B cell (primary cell): Measurements from ENCODE around the gene GABRG3. TPM values are rescaled to one million over a fixed set of nuclear protein-coding genes. Genes with fewer than 3 reads are reported as not detected.

Experiments used
- ATAC-seq: fragments of 200-7000 bp; cut with Tn5 transposase; one replicate; pipeline ENCODE4 v1.10.0; 2021; ENCODE audit warnings: low read depth, mild to moderate bottlenecking, moderate number of reproducible peaks, moderate library complexity
- CTCF ChIA-PET: fragments of 350-600 bp; sonication (Branson Sonifier 250); formaldehyde crosslinking; loops from one replicate; lab custom pipeline; 2021; ENCODE audit warnings: antibody characterized with exemption, inconsistent platforms; lab: Charles Lee
- POLR2A ChIA-PET: fragments of 350-600 bp; sonication (Branson Sonifier 250); formaldehyde crosslinking; loops from one replicate; lab custom pipeline; 2021; ENCODE audit warnings: antibody characterized with exemption; lab: Charles Lee
- DNase-seq: peaks from one replicate; pipeline ENCODE4 v3.0.0; 2013
- H2AFZ ChIP-seq: 2 replicates; pipeline ENCODE4 v1.6.1; 2012; ENCODE audit warnings: mild to moderate bottlenecking, low read depth, low read length; ENCODE audit not compliant: insufficient read depth, poor library complexity, severe bottlenecking
- H3K27ac ChIP-seq, 2 donors: 1 replicate in 1 of 2; 2 replicates in 1 of 2; pipeline ENCODE4 v1.5.1; 2012 to 2013; ENCODE audit warnings: low read length in 2 of 2, mild to moderate bottlenecking in 2 of 2, moderate library complexity in 1 of 2
- H3K27me3 ChIP-seq, 4 experiments: fragments of 200-600 bp in 1 of 4; sonication (generic) in 1 of 4; replicated peaks in 1 of 4; 1 replicate in 2 of 4; 2 replicates in 2 of 4; pipeline versions ENCODE4 v1.6.1 to v1.7.0; 2013 to 2016; ENCODE audit warnings: low read length in 3 of 4, mild to moderate bottlenecking in 2 of 4, mixed read lengths in 1 of 4, moderate library complexity in 1 of 4; ENCODE audit not compliant: insufficient read depth in 4 of 4, control insufficient read depth in 3 of 4; ENCODE audit errors: control extremely low read depth in 1 of 4
- H3K36me3 ChIP-seq, 2 experiments: replicated peaks in 1 of 2; 1 replicate in 1 of 2; 2 replicates in 1 of 2; pipeline versions ENCODE4 v1.6.1 to v1.7.1; 2013; ENCODE audit warnings: low read length in 1 of 2; ENCODE audit not compliant: insufficient read depth in 2 of 2, control insufficient read depth in 1 of 2; ENCODE audit errors: control extremely low read depth in 1 of 2, extremely low read depth in 1 of 2
- H3K4me1 ChIP-seq, 2 donors: fragments of 200-600 bp in 1 of 2; sonication (generic) in 1 of 2; 1 replicate in 1 of 2; 2 replicates in 1 of 2; pipeline versions ENCODE4 v1.5.1 to v1.6.1; 2013 to 2017; ENCODE audit warnings: low read length in 2 of 2; ENCODE audit not compliant: control insufficient read depth in 2 of 2, insufficient read depth in 2 of 2
- H3K4me2 ChIP-seq: replicated peaks from 2 replicates; pipeline ENCODE3; 2012; ENCODE audit warnings: mild to moderate bottlenecking, low read depth, low read length; ENCODE audit not compliant: poor library complexity, severe bottlenecking
- H3K4me3 ChIP-seq, 5 experiments: fragments of 200-600 bp in 1 of 5; sonication (generic) in 1 of 5; 1 replicate in 3 of 5; 2 replicates in 2 of 5; pipeline versions ENCODE4 v1.5.1 to v1.7.0; 2011 to 2016; ENCODE audit warnings: low read length in 4 of 5, mild to moderate bottlenecking in 4 of 5, low read depth in 2 of 5, control low read depth in 1 of 5, moderate library complexity in 1 of 5; ENCODE audit not compliant: insufficient read depth in 1 of 5; ENCODE audit errors: control extremely low read depth in 1 of 5, extremely low read depth in 1 of 5
- H3K79me2 ChIP-seq: fragments of 200-600 bp; sonication (generic); one replicate; pipeline ENCODE4 v1.6.0; 2016; ENCODE audit warnings: low read length; ENCODE audit not compliant: control insufficient read depth, insufficient read depth
- H3K9ac ChIP-seq: fragments of 200-600 bp; sonication (generic); 2 replicates; pipeline ENCODE4 v1.6.1; 2017; ENCODE audit warnings: mild to moderate bottlenecking, low read length, moderate library complexity
- H3K9me3 ChIP-seq, 3 donors: one replicate each; pipeline versions ENCODE4 v1.6.1 to v1.7.1; 2013; ENCODE audit warnings: low read length in 2 of 3; ENCODE audit not compliant: control insufficient read depth in 2 of 3, insufficient read depth in 1 of 3; ENCODE audit errors: control extremely low read depth in 1 of 3
- H4K20me1 ChIP-seq: 2 replicates; pipeline ENCODE4 v1.6.0; 2012; ENCODE audit warnings: mild to moderate bottlenecking, low read length; ENCODE audit not compliant: insufficient read depth, control insufficient read depth, poor library complexity, severe bottlenecking
- H3K27ac Mint-ChIP-seq: one replicate; pipeline ENCODE4 v1.8.0; 2021; ENCODE audit warnings: mixed read lengths
- H3K27me3 Mint-ChIP-seq: one replicate; pipeline ENCODE4 v1.8.0; 2021; ENCODE audit warnings: mixed read lengths
- H3K4me1 Mint-ChIP-seq: one replicate; pipeline ENCODE4 v1.8.0; 2021; ENCODE audit warnings: mixed read lengths
- H3K4me3 Mint-ChIP-seq: one replicate; pipeline ENCODE4 v1.8.0; 2021; ENCODE audit warnings: mixed read lengths
- H3K9me3 Mint-ChIP-seq: one replicate; pipeline ENCODE4 v1.8.0; 2022; ENCODE audit warnings: mixed read lengths; ENCODE audit not compliant: insufficient read depth
- CTCF ChIP-seq: fragments of 200-600 bp; IDR thresholded peaks from one replicate; pipeline ENCODE4 v1.8.0; 2022; ENCODE audit warnings: antibody characterized with exemption, mild to moderate bottlenecking
- EZH2 ChIP-seq: IDR thresholded peaks from 2 replicates; pipeline ENCODE4 v1.6.1; 2012; ENCODE audit warnings: borderline replicate concordance, low read depth, mild to moderate bottlenecking, moderate library complexity, low read length; ENCODE audit not compliant: insufficient read depth, poor library complexity, severe bottlenecking
- WGBS: methylation state at CpG from one replicate; pipeline ENCODE4 v1.1.5; 2013; ENCODE audit warnings: missing lambda C conversion rate; ENCODE audit not compliant: insufficient coverage; 5-methylcytosine and 5-hydroxymethylcytosine counted together
- intact Hi-C: fragments of 100-400 bp; cut with micrococcal nuclease; formaldehyde crosslinking; loops from one replicate; pipeline ENCODE4 v1.10.0; 2022
- polyA plus RNA-seq: library from polyadenylated mRNA; depleted of rRNA; stranded (reverse); fragments of >200 nt; gene quantifications from 2 replicates; pipeline ENCODE4 v1.2.3, GENCODE V29; 2012
- total RNA-seq, 2 donors: library from RNA; stranded (reverse); fragments of 120-200 nt in 1 of 2; gene quantifications; 1 replicate in 1 of 2; 2 replicates in 1 of 2; pipeline versions ENCODE4 v1.2.3 to v1.2.4, GENCODE V29; 2013 to 2022

The GABRG3 gene
- total and polyA plus RNA-seq, 2 donors (not counting 1 experiment from before 2014, with no cell fraction given): not detected

GRCh38 chr15:27527490-27528067 is 556.6 kb downstream of the GABRG3 start:
- Histone ChIP-seq H3K4me1 (no peaks in the 10 kb centered on the region), H3K79me2 (no peaks in the 10 kb centered on the region), H3K36me3 (no peaks in the 10 kb centered on the region), H3K9me3 (peaks cover 0 to 6% (median 1%) of the 10 kb centered on the region in 3 donors), H2AFZ (no peak overlapping the region), H3K4me2 (no peak overlapping the region), H3K4me3 (no peak overlapping the region), H3K27ac (no peak overlapping the region), H3K9ac (no peak overlapping the region), H3K27me3 (no peaks in the 10 kb centered on the region), H4K20me1 (no peaks in the 10 kb centered on the region)
- WGBS: 93% methylated on average over 9 of the region's 18 CpGs
- DNase-seq (no peak), ATAC-seq (no peak)
- H3K9me3 Mint-ChIP-seq: peaks cover 20% of the 10 kb centered on the region
- POLR2A ChIA-PET: no interaction called here
- no peaks in the 10 kb centered on the region for H3K4me1 Mint-ChIP-seq
- no peak overlapping the region for H3K4me3 Mint-ChIP-seq
- H3K27ac Mint-ChIP-seq: no peak overlapping the region
- intact Hi-C loops: no loop called here
- CTCF ChIA-PET: no interaction called here
- H3K27me3 Mint-ChIP-seq: no peaks in the 10 kb centered on the region
- TF ChIP-seq CTCF (no peak), EZH2 (no peak)

DNA sequence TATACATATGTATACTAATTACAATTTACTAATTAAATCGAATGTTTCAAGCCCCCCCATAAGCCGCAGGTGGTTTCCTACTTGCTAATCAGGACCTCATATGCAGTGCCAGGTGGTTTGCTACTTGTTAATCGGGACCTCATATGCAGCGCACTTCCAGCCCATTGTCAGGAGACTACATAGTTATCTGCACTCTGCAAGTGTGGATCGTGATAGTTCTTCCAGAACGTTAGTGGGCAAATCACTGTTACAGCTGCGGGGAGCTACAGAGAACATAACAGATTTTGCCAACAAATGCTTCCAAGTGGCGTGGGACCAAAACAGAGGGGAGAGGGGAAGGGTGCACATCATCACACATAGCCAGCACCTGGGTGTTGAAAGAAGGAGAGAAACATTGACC is 558.4 kb downstream of the GABRG3 start:
- no peaks in the 10 kb centered on the region for H3K4me1 ChIP-seq
- ATAC-seq (no peak), DNase-seq (no peak)
- Mint-ChIP-seq H3K27me3 (no peaks in the 10 kb centered on the region), H3K9me3 (peaks cover 13% of the 10 kb centered on the region), H3K4me1 (no peaks in the 10 kb centered on the region), H3K27ac (no peak overlapping the region), H3K4me3 (no peak overlapping the region)
- POLR2A ChIA-PET: no interaction called here
- H3K4me3 ChIP-seq: no peak overlapping the region
- 75% methylated on average over 5 of the region's 8 CpGs for WGBS
- TF ChIP-seq EZH2 (no peak), CTCF (no peak)
- H3K4me2 ChIP-seq: no peak overlapping the region
- H3K36me3 ChIP-seq: no peaks in the 10 kb centered on the region
- peaks cover 0 to 12% (median 1%) of the 10 kb centered on the region in 3 donors for H3K9me3 ChIP-seq
- CTCF ChIA-PET: no interaction called here
- no peaks in the 10 kb centered on the region for H4K20me1 ChIP-seq
- H2AFZ ChIP-seq: no peak overlapping the region
- no peaks in the 10 kb centered on the region for H3K27me3 ChIP-seq
- no peak overlapping the region for H3K9ac ChIP-seq
- H3K27ac ChIP-seq: no peak overlapping the region
- intact Hi-C loops: no loop called here
- no peaks in the 10 kb centered on the region for H3K79me2 ChIP-seq
